A204.1 (cell line): ENCODE measurements around the gene SIAH1.
"Not testable (repeated sequence)": the region's sequence is repeated elsewhere in the genome, so short reads cannot be mapped to it uniquely, and the experiment has no call there.

Experiments
- FAIRE-seq: peaks from 2 replicates; lab custom pipeline; 2012; peaks lifted over from hg19 to GRCh38; lab: Jason Lieb, UNC

SIAH1 gene

GRCh38 chr16:48393485-48394354, 8.5 kb upstream of the SIAH1 start:
- FAIRE-seq, result no peak

- no peak for FAIRE-seq
Observed at GRCh38 chr16:48392407-48392806, 7.2 kb upstream of the SIAH1 start.

GRCh38 chr16:48386559-48387312, 1.5 kb upstream of the SIAH1 start:
- no peak for FAIRE-seq

DNA sequence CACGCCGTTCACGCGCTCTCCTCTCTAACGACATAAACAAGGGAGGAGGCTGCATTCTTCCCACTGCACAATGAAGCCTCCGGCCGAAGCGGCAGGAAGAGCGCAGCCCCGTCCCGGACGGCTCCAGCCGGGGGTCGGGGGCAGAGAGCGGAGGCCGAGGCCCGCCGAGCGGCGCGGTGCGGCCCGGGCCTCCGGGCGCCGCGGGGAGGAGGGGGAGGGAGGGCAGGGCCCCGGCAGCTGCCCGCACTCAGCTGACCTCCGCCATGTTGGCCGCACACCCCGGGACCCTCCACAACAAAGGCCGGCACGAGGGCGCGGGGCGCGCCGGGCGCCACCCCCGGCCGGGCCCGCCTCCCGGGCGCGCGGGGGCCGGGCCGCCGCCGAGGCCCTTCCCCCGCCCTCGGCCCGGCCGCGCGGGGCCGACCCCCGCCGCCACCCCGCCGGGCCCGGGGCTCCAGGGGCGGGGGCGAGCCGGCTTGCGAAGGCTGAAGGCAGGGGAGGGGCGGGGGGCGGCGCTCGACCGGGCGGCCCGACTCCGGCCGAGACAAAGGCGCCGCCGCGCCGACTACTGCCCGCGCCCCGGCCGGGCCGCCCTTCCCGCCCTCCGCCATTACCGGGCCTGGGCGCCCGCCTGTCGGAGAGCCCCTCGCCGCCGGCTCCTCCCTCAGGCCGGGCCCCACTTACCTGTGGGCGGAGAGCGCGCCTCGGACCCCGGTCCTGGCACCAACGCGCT, 527 bp downstream of the SIAH1 start:
- no peak for FAIRE-seq

GRCh38 chr16:48383877-48384519, 1.2 kb downstream of the SIAH1 start:
- FAIRE-seq, result no peak

DNA sequence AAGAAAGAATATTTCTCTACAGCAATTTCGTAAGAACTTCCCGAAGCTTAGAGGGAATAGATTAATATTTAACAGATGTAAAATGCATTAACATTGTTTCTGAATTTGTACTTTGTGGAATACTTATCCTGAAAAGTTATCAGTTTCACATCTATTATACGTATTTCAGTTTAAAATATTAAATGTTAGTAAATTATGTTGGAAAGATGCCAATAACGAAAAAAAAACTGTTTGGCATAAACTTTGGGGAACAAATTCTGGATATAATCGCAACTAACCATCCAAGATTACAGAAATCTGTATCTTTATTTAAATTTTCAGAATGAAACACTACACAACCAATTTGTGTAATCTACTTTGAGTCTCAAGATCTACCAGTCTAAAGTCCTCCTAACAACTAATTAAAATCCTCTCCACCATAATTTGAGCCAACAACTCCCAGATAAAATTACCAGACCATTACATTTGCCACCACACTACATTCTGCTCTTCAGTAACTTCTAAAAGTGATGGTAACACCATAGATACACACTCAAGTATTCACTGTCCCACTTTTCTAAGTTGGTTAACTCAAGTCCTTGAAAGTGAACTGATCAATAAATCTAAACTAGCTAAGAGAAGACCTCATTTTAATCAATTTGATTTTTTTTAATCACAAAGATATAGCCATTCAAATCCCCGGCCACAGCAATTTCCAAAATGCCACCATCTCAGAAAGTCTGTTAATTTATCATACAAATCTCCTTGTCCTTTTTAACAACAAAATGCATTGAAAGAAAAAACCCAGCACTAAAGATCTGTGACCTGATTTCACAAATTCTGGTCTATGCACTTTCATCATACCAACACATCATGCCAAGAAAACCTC, 2.0 kb downstream of the SIAH1 start:
- FAIRE-seq, result no peak

GRCh38 chr16:48382131-48382530, 3.1 kb downstream of the SIAH1 start:
- no peak for FAIRE-seq

GRCh38 chr16:48381201-48381600, 4.0 kb downstream of the SIAH1 start:
- no peak for FAIRE-seq

- FAIRE-seq, result no peak
Observed at GRCh38 chr16:48378836-48379235, 6.4 kb downstream of the SIAH1 start.

GRCh38 chr16:48378276-48378675, 6.9 kb downstream of the SIAH1 start:
- no peak for FAIRE-seq

- not testable (repeated sequence) for FAIRE-seq
Observed at GRCh38 chr16:48377301-48377700, 7.9 kb downstream of the SIAH1 start.

- FAIRE-seq, result no peak
Observed at GRCh38 chr16:48374255-48374654, 11.0 kb downstream of the SIAH1 start.

GRCh38 chr16:48373258-48374029, 11.8 kb downstream of the SIAH1 start:
- no peak for FAIRE-seq

GRCh38 chr16:48372744-48373143, 12.5 kb downstream of the SIAH1 start:
- FAIRE-seq, result no peak

GRCh38 chr16:48371393-48371780, 13.8 kb downstream of the SIAH1 start:
- no peak for FAIRE-seq

DNA sequence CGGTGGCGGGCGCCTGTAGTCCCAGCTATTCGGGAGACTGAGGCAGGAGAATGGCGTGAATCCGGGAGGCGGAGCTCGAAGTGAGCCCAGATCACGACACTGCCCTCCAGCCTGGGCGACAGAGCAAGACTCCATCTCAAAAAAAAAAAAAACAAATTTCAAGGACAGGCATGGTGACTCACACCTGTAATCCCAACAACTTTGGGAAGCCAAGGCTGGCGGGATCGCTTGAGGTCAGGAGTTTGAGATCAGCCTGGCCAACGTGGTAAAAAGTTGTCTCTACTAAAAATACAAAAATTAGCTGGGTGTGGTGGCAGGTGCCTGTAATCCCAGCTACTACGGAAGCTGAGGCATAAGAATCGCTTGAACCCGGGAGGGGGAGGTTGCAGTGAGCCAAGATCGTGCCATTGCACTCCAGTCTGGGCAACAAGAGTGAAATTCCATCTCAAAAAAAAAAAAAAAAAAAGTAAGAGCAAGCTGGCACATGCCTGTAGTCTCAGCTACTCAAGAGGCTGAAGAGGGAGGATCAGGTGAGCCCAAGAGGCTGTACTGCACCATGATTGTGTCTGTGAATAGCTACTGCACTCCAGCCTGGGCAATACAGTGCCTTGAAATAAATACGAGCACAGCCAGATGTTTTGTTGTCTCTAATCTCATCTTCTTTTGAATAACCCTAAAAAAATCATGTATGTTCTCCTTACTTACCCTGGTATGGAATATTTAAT, 14.4 kb downstream of the SIAH1 start:
- not testable (repeated sequence) for FAIRE-seq

- no peak for FAIRE-seq
Observed at GRCh38 chr16:48370229-48370628, 15.0 kb downstream of the SIAH1 start.

DNA sequence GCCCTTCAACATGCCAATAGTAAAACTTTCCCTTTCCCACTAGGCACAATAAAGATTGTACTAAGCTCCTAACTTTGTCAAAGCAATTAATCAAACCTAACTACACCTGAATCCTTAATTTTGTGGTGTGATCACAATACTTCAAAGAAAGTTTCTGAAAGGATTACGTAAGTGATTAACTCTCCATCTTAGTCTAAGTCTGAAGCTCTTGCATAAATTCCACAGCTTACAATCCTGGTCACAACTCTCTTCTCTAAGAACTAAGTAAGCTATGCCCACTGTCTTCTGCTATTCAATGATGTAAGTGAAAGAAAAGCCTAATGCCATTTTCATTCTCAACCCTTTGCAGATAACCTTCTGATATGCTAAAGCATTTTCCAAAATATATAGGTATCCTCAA, 15.4 kb downstream of the SIAH1 start:
- no peak for FAIRE-seq

DNA sequence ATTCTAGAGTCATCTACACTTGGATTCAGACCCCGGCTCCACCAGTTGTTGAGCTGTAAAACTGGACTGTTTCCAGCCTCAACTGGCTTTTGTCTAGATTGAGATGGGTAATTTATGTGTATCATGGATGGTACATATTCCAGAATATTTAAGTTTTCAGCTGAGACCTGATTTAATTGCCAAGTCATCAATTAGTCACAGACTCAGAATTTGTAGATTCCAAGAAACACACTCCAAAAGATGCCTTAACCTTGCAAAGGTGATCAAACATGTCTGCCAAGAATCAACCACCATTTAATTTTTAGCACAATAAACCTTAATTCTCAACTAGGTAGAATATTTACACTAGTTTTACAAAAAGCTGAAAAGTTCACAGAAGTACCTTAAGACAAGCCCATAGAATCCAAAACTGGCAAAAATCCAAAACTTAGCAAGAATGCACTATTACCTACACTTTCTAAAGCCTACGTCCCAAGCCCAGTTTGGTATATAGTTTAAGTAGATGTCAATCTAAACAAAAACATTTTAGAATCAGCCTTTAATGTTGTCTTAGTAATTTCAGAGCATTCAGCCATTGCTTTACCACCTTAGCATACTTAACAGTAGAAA, 17.7 kb downstream of the SIAH1 start:
- no peak for FAIRE-seq
